Measurements from ENCODE around the gene SERP1. TPM values are rescaled to one million over a fixed set of nuclear protein-coding genes. Genes with fewer than 3 reads are reported as not detected.
A peak's percentile ranks its signal among the peaks of the same experiment; 100 is the strongest.

SERP1 gene
- total and polyA plus RNA-seq, 2 experiments from 2014 or later: 157 to 233 TPM

DNA sequence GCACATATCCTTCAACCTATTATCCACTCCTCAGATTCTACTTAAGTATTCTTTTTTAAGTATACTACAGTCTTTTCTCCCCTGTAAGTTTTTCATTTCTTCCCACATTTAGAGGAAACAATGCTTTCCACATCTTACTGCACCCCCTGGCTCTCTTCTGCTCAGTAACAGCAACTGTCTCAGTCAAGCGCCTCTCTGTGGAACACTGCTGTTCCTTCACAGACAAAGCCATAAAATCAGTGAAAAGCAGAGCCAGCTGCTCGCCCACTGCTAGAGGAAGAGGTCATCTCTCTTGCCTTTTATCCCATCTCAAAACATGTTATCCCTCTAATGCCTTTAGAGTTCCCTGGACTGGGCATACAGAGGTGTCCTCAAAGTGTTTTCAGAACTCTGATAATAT is 24.8 kb downstream of the SERP1 start:
- no peaks in the 10 kb centered on the region for H3K27me3 ChIP-seq
- H3K9me3 ChIP-seq (ENCODE audit: low read depth): no peaks in the 10 kb centered on the region
- H3K9me2 ChIP-seq (replicated peaks; ENCODE audit: insufficient read depth): no peaks in the 10 kb centered on the region
- H3K27ac ChIP-seq: no peak overlapping the region
- WGBS (ENCODE audit: low lambda C conversion rate, missing lambda C conversion rate): 58% methylated on average over 2 of the region's 2 CpGs
- H3K36me3 ChIP-seq (replicated peaks; ENCODE audit: insufficient read depth, low read depth): no peaks in the 10 kb centered on the region
- TF ChIP-seq EZH2phosphoT487 (IDR thresholded peaks at IDR 0.05; ENCODE audit: low read depth, severe bottlenecking, unreplicated experiment): no peak
- TF ChIP-seq CTCF (IDR thresholded peaks at IDR 0.05; ENCODE audit: poor library complexity): no peak
- DNase-seq (ENCODE audit: low spot score): no peak
- no peaks in the 10 kb centered on the region for H3K79me2 ChIP-seq
- no peak overlapping the region for H3K4me2 ChIP-seq
- no peak overlapping the region for H2AFZ ChIP-seq
- H4K20me1 ChIP-seq (ENCODE audit: insufficient read depth, poor library complexity, severe bottlenecking): no peaks in the 10 kb centered on the region
- H3K4me3 ChIP-seq: no peak overlapping the region
- no peaks in the 10 kb centered on the region for H3K4me1 ChIP-seq (ENCODE audit: insufficient read depth)

DNA sequence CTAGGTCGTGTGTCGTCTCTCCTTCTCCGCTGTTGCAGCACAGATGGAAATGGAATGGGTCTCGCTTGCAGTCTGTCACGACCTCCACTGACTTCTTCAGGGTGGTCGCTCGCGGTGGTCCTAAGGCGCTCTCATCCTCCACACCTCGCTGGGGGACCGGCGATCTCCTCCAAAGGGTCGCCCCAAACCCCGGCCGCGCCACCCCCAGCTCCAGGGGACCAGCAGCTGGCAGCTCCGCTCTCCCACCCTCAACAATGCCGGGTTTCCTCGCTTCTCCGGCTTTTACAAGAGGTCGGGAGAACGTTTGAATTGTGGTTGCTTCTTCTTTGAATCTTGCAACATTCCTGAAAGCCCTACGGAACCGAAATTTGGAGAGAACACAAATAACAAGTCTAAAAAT is 25.9 kb downstream of the SERP1 start:
- Histone ChIP-seq H3K4me2 (no peak overlapping the region), H2AFZ (no peak overlapping the region), H4K20me1 (ENCODE audit: insufficient read depth, poor library complexity, severe bottlenecking) (no peaks in the 10 kb centered on the region), H3K27ac (no peak overlapping the region), H3K27me3 (no peaks in the 10 kb centered on the region), H3K36me3 (replicated peaks; ENCODE audit: insufficient read depth, low read depth) (no peaks in the 10 kb centered on the region), H3K79me2 (no peaks in the 10 kb centered on the region), H3K4me3 (no peak overlapping the region), H3K4me1 (ENCODE audit: insufficient read depth) (no peaks in the 10 kb centered on the region), H3K9me2 (replicated peaks; ENCODE audit: insufficient read depth) (no peaks in the 10 kb centered on the region), H3K9me3 (ENCODE audit: low read depth) (no peaks in the 10 kb centered on the region)
- TF ChIP-seq CTCF (IDR thresholded peaks at IDR 0.05; ENCODE audit: poor library complexity): no peak
- no peak for TF ChIP-seq EZH2phosphoT487 (IDR thresholded peaks at IDR 0.05; ENCODE audit: low read depth, severe bottlenecking, unreplicated experiment)
- no peak for DNase-seq (ENCODE audit: low spot score)
- 94% methylated on average over 22 of the region's 24 CpGs for WGBS (ENCODE audit: low lambda C conversion rate, missing lambda C conversion rate)

DNA sequence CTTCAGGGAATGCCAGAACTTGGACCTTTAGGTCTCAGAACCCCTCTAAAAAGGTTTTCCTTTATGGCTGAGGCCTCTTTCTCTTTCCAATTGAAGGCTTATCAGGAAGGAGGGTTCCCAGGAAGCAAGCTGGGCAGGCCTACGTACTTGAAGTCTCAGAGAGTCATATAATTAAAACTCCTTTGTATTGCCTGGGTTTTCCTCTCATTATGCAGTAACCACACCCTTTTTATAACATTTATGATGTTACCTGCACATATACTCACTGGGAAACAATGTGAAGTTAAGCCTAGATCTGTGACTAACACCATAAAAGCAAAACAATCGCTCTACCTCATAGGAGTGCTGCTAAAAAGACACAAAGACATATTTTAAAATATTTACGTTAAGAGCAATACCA is 27.3 kb downstream of the SERP1 start:
- Histone ChIP-seq H4K20me1 (ENCODE audit: insufficient read depth, poor library complexity, severe bottlenecking) (no peaks in the 10 kb centered on the region), H3K27ac (peak overlapping the region; percentile 67), H2AFZ (no peak overlapping the region), H3K27me3 (no peaks in the 10 kb centered on the region), H3K9me3 (ENCODE audit: low read depth) (no peaks in the 10 kb centered on the region), H3K4me1 (ENCODE audit: insufficient read depth) (no peaks in the 10 kb centered on the region), H3K79me2 (no peaks in the 10 kb centered on the region), H3K9me2 (replicated peaks; ENCODE audit: insufficient read depth) (no peaks in the 10 kb centered on the region), H3K4me2 (no peak overlapping the region), H3K36me3 (replicated peaks; ENCODE audit: insufficient read depth, low read depth) (no peaks in the 10 kb centered on the region), H3K4me3 (no peak overlapping the region)
- DNase-seq (ENCODE audit: low spot score): no peak
- 78% methylated on average over 3 of the region's 3 CpGs for WGBS (ENCODE audit: low lambda C conversion rate, missing lambda C conversion rate)
- TF ChIP-seq CTCF (IDR thresholded peaks at IDR 0.05; ENCODE audit: poor library complexity): no peak

DNA sequence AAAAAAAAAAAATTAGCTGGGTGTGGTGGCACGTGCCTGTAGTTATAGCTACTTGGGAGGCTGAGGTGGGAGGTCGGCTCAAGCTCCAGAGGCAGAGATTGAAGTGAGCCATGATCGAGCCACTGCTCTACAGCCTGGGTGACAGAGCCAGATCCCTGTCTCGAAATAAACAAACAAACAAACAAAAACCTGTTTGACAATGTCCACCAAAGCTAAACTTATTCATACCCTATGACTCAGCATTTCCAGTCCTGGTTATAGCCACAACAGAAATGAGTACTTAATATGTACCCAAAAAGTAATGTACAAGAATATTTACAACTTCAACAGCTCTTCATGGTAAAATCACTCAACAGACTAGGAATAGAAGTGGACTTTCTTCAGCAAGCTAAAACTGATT is 31.1 kb downstream of the SERP1 start:
- no peaks in the 10 kb centered on the region for H3K9me2 ChIP-seq (replicated peaks; ENCODE audit: insufficient read depth)
- no peaks in the 10 kb centered on the region for H3K4me1 ChIP-seq (ENCODE audit: insufficient read depth)
- no peak overlapping the region for H3K27ac ChIP-seq
- no peak overlapping the region for H3K4me3 ChIP-seq
- no peak for DNase-seq (ENCODE audit: low spot score)
- H2AFZ ChIP-seq: no peak overlapping the region
- H3K79me2 ChIP-seq: no peaks in the 10 kb centered on the region
- no peaks in the 10 kb centered on the region for H3K27me3 ChIP-seq
- H3K4me2 ChIP-seq: no peak overlapping the region
- no peaks in the 10 kb centered on the region for H3K36me3 ChIP-seq (replicated peaks; ENCODE audit: insufficient read depth, low read depth)
- no peak for TF ChIP-seq EZH2phosphoT487 (IDR thresholded peaks at IDR 0.05; ENCODE audit: low read depth, severe bottlenecking, unreplicated experiment)
- TF ChIP-seq EZH2 (IDR thresholded peaks at IDR 0.05; ENCODE audit: borderline replicate concordance): no peak
- no peak for TF ChIP-seq CTCF (IDR thresholded peaks at IDR 0.05; ENCODE audit: poor library complexity)
- WGBS (ENCODE audit: low lambda C conversion rate, missing lambda C conversion rate): 98% methylated on average over 4 of the region's 4 CpGs
- no peaks in the 10 kb centered on the region for H4K20me1 ChIP-seq (ENCODE audit: insufficient read depth, poor library complexity, severe bottlenecking)
- no peaks in the 10 kb centered on the region for H3K9me3 ChIP-seq (ENCODE audit: low read depth)

Data from hepatocyte (in vitro differentiated cells).